HepG2 (cell line): ENCODE data around the gene COBLL1. TPM values are rescaled to one million over a fixed set of nuclear protein-coding genes. Genes with fewer than 3 reads are reported as not detected.
A peak's percentile ranks its signal among the peaks of the same experiment; 100 is the strongest.

Source experiments
- EED ChIP-seq: sonication (generic); formaldehyde crosslinking; IDR thresholded peaks from 2 replicates; pipeline ENCODE4 v1.5.0; 2020; ENCODE audit warnings: mild to moderate bottlenecking, missing genetic modification reagents
- HDAC1 ChIP-seq: sonication (generic); formaldehyde crosslinking; IDR thresholded peaks from 2 replicates; pipeline ENCODE4 v1.5.1; 2020; ENCODE audit warnings: mild to moderate bottlenecking, missing genetic modification reagents
- JUND ChIP-seq: sonication (generic); formaldehyde crosslinking; IDR thresholded peaks from 2 replicates; pipeline ENCODE4 v1.8.0; 2022; ENCODE audit warnings: mild to moderate bottlenecking, missing genetic modification reagents
- KMT2B ChIP-seq: IDR thresholded peaks from 2 replicates; pipeline ENCODE4 v1.6.1; 2016; ENCODE audit warnings: missing genetic modification reagents, missing compliant biosample characterization
- RORA ChIP-seq: sonication (generic); formaldehyde crosslinking; IDR thresholded peaks from 2 replicates; pipeline ENCODE4 v1.5.0; 2020; ENCODE audit warnings: mild to moderate bottlenecking, missing genetic modification reagents, moderate library complexity
- TBX3 ChIP-seq: fragments of 450-650 bp; IDR thresholded peaks from 2 replicates; pipeline ENCODE4 v1.6.1; 2017; ENCODE audit warnings: antibody characterized with exemption, mild to moderate bottlenecking, inconsistent platforms, borderline replicate concordance
- TCF7 ChIP-seq: sonication (generic); IDR thresholded peaks from 2 replicates; pipeline ENCODE4 v1.6.1; 2016; ENCODE audit warnings: antibody characterized with exemption, low read depth
- ZFX ChIP-seq: sonication (generic); formaldehyde crosslinking; IDR thresholded peaks from 2 replicates; pipeline ENCODE4 v1.4.0; 2020; ENCODE audit warnings: mild to moderate bottlenecking, low read depth, missing genetic modification reagents, moderate library complexity
- ZNF20 ChIP-seq: sonication (generic); formaldehyde crosslinking; IDR thresholded peaks from 2 replicates; pipeline ENCODE4 v1.4.0; 2020; ENCODE audit warnings: mild to moderate bottlenecking, moderate library complexity, missing genetic modification reagents
- ZNF496 ChIP-seq: sonication (generic); formaldehyde crosslinking; IDR thresholded peaks from 2 replicates; pipeline ENCODE4 v1.8.1; 2023; ENCODE audit warnings: mild to moderate bottlenecking, moderate library complexity, missing genetic modification reagents; ENCODE audit not compliant: insufficient replicate concordance
- ZNF761 ChIP-seq: sonication (generic); formaldehyde crosslinking; conservative IDR thresholded peaks from 2 replicates; pipeline ENCODE4 v1.4.0; 2020; ENCODE audit warnings: mild to moderate bottlenecking, missing genetic modification reagents
- ZNF773 ChIP-seq: sonication (generic); formaldehyde crosslinking; IDR thresholded peaks from 2 replicates; pipeline ENCODE4 v1.4.0; 2020; ENCODE audit warnings: missing genetic modification reagents, borderline replicate concordance
- polyA plus RNA-seq, 8 experiments: library from polyadenylated mRNA; depleted of rRNA in 3 of 8; stranded (reverse) in 7 of 8; unstranded in 1 of 8; fragments of >200 nt; fragmentation: Illumina TruSeq in 4 of 8; extraction: Trizol in 4 of 8; gene quantifications; 2 replicates each; pipeline versions ENCODE4 v1.2.1 to v1.2.3, GENCODE V29; 2011 to 2016; ENCODE audit warnings: low read depth in 4 of 8, missing spikeins in 1 of 8, mixed read lengths in 1 of 8; ENCODE audit not compliant: insufficient read depth in 1 of 8
- total RNA-seq, 5 experiments: library from RNA; depleted of rRNA; stranded (reverse); fragments of >200 nt; fragmentation: Illumina TruSeq; extraction: Trizol; gene quantifications; 2 replicates each; pipeline ENCODE4 v1.2.3, GENCODE V29; 2016; ENCODE audit warnings: low read depth in 1 of 5
- TF ChIP-seq, protein P1 (sequence below): sonication (generic); formaldehyde crosslinking; IDR thresholded peaks from 2 replicates; pipeline ENCODE4 v1.4.0; 2020; ENCODE audit warnings: missing genetic modification reagents, borderline replicate concordance
- TF ChIP-seq, protein P2 (sequence below): sonication (generic); formaldehyde crosslinking; IDR thresholded peaks from 2 replicates; pipeline ENCODE4 v1.4.0; 2020; ENCODE audit warnings: missing genetic modification reagents
- TF ChIP-seq, protein P3 (sequence below): fragments of 450-650 bp; IDR thresholded peaks from 2 replicates; pipeline ENCODE4 v1.6.1; 2016
- TF ChIP-seq, protein P4 (sequence below): IDR thresholded peaks from 2 replicates; pipeline ENCODE4 v1.6.1; 2012; ENCODE audit warnings: low read length, improper control_type of control experiment
- TF ChIP-seq, protein P5 (sequence below): sonication (generic); formaldehyde crosslinking; IDR thresholded peaks from 2 replicates; pipeline ENCODE4 v1.8.0; 2022; ENCODE audit warnings: mild to moderate bottlenecking, missing genetic modification reagents, borderline replicate concordance

Gene COBLL1
- total and polyA plus RNA-seq, 2 of the 13 experiments (the other 11 are each of a cell fraction or from before 2014, with no cell fraction given), result 32.6 to 86.8 TPM

DNA sequence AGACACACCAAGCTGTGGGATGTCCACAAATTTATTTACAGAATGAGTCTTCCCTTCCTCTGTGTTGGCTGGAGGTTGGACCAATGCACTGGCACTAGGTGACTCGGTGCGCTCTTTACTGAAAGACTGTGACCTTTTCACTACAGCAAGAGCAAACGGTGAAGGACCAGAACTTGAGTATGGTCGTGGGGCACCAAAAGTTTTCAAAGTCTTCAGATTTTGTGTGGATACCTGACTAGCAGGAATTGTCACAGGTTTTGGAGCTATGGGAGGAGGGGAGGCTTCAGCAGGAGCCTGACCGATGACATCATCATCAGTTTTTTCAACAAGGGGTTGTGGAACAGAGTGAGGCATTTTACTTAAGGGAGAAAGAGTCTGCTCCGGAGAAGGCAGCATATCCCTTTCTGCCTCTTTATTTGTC is 147.3 kb downstream of the COBLL1 start (continued):
- TF ChIP-seq, protein P1, sequence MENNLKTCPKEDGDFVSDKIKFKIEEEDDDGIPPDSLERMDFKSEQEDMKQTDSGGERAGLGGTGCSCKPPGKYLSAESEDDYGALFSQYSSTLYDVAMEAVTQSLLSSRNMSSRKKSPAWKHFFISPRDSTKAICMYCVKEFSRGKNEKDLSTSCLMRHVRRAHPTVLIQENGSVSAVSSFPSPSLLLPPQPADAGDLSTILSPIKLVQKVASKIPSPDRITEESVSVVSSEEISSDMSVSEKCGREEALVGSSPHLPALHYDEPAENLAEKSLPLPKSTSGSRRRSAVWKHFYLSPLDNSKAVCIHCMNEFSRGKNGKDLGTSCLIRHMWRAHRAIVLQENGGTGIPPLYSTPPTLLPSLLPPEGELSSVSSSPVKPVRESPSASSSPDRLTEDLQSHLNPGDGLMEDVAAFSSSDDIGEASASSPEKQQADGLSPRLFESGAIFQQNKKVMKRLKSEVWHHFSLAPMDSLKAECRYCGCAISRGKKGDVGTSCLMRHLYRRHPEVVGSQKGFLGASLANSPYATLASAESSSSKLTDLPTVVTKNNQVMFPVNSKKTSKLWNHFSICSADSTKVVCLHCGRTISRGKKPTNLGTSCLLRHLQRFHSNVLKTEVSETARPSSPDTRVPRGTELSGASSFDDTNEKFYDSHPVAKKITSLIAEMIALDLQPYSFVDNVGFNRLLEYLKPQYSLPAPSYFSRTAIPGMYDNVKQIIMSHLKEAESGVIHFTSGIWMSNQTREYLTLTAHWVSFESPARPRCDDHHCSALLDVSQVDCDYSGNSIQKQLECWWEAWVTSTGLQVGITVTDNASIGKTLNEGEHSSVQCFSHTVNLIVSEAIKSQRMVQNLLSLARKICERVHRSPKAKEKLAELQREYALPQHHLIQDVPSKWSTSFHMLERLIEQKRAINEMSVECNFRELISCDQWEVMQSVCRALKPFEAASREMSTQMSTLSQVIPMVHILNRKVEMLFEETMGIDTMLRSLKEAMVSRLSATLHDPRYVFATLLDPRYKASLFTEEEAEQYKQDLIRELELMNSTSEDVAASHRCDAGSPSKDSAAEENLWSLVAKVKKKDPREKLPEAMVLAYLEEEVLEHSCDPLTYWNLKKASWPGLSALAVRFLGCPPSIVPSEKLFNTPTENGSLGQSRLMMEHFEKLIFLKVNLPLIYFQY, result no peak; the same call in 1 of the 2 replicates
- TF ChIP-seq ZNF761 (no peak), TCF7 (peak; percentile 34; the same call in 1 of the 2 replicates), RORA (CRISPR knock-in tag) (no peak), ZFX (CRISPR knock-in tag) (no peak), ZNF773 (CRISPR knock-in tag) (no peak), JUND (CRISPR knock-in tag) (no peak), HDAC1 (peak; percentile 40; the same call in 1 of the 2 replicates), ZNF496 (CRISPR knock-in tag) (no peak), EED (CRISPR knock-in tag) (no peak), TBX3 (0 out of 2 replicates have a peak, but pooled peaks have one; percentile 11), KMT2B (CRISPR knock-in tag) (no peak), ZNF20 (CRISPR knock-in tag) (no peak)
- TF ChIP-seq, protein P2, sequence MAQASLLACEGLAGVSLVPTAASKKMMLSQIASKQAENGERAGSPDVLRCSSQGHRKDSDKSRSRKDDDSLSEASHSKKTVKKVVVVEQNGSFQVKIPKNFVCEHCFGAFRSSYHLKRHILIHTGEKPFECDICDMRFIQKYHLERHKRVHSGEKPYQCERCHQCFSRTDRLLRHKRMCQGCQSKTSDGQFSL (CRISPR knock-in tag), result no peak
- TF ChIP-seq, protein P3, sequence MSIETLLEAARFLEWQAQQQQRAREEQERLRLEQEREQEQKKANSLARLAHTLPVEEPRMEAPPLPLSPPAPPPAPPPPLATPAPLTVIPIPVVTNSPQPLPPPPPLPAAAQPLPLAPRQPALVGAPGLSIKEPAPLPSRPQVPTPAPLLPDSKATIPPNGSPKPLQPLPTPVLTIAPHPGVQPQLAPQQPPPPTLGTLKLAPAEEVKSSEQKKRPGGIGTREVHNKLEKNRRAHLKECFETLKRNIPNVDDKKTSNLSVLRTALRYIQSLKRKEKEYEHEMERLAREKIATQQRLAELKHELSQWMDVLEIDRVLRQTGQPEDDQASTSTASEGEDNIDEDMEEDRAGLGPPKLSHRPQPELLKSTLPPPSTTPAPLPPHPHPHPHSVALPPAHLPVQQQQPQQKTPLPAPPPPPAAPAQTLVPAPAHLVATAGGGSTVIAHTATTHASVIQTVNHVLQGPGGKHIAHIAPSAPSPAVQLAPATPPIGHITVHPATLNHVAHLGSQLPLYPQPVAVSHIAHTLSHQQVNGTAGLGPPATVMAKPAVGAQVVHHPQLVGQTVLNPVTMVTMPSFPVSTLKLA, result no peak
- TF ChIP-seq, protein P4, sequence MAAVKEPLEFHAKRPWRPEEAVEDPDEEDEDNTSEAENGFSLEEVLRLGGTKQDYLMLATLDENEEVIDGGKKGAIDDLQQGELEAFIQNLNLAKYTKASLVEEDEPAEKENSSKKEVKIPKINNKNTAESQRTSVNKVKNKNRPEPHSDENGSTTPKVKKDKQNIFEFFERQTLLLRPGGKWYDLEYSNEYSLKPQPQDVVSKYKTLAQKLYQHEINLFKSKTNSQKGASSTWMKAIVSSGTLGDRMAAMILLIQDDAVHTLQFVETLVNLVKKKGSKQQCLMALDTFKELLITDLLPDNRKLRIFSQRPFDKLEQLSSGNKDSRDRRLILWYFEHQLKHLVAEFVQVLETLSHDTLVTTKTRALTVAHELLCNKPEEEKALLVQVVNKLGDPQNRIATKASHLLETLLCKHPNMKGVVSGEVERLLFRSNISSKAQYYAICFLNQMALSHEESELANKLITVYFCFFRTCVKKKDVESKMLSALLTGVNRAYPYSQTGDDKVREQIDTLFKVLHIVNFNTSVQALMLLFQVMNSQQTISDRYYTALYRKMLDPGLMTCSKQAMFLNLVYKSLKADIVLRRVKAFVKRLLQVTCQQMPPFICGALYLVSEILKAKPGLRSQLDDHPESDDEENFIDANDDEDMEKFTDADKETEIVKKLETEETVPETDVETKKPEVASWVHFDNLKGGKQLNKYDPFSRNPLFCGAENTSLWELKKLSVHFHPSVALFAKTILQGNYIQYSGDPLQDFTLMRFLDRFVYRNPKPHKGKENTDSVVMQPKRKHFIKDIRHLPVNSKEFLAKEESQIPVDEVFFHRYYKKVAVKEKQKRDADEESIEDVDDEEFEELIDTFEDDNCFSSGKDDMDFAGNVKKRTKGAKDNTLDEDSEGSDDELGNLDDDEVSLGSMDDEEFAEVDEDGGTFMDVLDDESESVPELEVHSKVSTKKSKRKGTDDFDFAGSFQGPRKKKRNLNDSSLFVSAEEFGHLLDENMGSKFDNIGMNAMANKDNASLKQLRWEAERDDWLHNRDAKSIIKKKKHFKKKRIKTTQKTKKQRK, result no peak
- TF ChIP-seq, protein P5, sequence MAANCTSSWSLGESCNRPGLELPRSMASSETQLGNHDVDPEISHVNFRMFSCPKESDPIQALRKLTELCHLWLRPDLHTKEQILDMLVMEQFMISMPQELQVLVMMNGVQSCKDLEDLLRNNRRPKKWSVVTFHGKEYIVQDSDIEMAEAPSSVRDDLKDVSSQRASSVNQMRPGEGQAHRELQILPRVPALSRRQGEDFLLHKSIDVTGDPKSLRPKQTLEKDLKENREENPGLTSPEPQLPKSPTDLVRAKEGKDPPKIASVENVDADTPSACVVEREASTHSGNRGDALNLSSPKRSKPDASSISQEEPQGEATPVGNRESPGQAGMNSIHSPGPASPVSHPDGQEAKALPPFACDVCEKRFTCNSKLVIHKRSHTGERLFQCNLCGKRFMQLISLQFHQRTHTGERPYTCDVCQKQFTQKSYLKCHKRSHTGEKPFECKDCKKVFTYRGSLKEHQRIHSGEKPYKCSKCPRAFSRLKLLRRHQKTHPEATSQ, result no peak
